ENCODE data around the gene NYNRIN.
"Not testable (repeated sequence)": the region's sequence is repeated elsewhere in the genome, so short reads cannot be mapped to it uniquely, and the experiment has no call there.

The NYNRIN gene

GRCh38 chr14:24442240-24443052, 43.6 kb downstream of the NYNRIN start, which contains the start of gene SDR39U1:
TSS of gene SDR39U1 (minus strand) at chr14:24442776. CDS start at chr14:24442769, 7 bp downstream.
- DNase-seq (ENCODE audit: low read depth in 3 of 3, low spot score in 1 of 3) = peak; percentile 79 to 96 (median 95)

- DNase-seq (ENCODE audit: low read depth in 3 of 3, low spot score in 1 of 3) = no peak
Measured at GRCh38 chr14:24443053-24443665, 44.4 kb downstream of the NYNRIN start.

DNA sequence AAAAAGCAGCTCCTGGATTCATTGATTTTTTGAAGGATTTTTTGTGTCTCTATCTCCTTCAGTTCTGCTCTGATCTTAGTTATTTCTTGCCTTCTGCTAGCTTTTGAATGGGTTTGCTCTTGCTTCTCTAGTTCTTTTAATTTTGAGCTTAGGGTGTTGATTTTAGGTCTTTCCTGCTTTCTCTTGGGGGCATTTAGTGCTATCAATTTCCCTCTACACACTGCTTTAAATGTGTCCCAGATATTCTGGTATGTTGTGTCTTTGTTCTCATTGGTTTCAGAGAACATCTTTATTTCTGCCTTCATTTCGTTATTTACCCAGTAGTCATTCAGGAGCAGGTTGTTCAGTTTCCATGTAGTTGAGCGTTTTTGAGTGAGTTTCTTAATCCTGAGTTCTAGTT, 52.0 kb downstream of the NYNRIN start:
- not testable (repeated sequence) for DNase-seq (ENCODE audit: low read depth in 3 of 3, low spot score in 1 of 3)

- no peak for DNase-seq (ENCODE audit: low read depth in 3 of 3, low spot score in 1 of 3)
Measured at GRCh38 chr14:24456980-24457379, 58.2 kb downstream of the NYNRIN start.

- DNase-seq (ENCODE audit: low read depth in 3 of 3, low spot score in 1 of 3) = no peak
Measured at GRCh38 chr14:24458736-24459135, 59.9 kb downstream of the NYNRIN start.

- DNase-seq (ENCODE audit: low read depth in 3 of 3, low spot score in 1 of 3) = no peak
Measured at GRCh38 chr14:24459331-24459730, 60.5 kb downstream of the NYNRIN start.

DNA sequence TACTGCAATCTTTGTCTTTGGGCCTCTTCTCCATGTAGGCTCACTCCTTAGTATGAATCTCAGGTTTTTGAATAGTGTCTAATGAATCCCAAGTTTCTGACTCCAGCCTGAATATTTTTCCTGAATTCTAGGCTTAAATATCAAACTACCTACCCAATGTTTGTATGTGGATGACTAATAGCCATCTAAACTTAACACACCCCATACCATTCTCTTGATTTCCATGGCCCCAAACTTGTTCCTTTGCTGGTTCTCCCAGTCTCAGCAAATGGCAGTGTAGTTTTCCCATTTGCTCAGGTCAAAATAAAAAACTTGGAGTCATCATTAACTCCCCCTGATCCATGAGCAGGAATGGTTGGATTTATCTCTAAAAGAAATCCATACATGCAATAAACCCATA, 62.5 kb downstream of the NYNRIN start:
- no peak for DNase-seq (ENCODE audit: low read depth in 3 of 3, low spot score in 1 of 3)

DNA sequence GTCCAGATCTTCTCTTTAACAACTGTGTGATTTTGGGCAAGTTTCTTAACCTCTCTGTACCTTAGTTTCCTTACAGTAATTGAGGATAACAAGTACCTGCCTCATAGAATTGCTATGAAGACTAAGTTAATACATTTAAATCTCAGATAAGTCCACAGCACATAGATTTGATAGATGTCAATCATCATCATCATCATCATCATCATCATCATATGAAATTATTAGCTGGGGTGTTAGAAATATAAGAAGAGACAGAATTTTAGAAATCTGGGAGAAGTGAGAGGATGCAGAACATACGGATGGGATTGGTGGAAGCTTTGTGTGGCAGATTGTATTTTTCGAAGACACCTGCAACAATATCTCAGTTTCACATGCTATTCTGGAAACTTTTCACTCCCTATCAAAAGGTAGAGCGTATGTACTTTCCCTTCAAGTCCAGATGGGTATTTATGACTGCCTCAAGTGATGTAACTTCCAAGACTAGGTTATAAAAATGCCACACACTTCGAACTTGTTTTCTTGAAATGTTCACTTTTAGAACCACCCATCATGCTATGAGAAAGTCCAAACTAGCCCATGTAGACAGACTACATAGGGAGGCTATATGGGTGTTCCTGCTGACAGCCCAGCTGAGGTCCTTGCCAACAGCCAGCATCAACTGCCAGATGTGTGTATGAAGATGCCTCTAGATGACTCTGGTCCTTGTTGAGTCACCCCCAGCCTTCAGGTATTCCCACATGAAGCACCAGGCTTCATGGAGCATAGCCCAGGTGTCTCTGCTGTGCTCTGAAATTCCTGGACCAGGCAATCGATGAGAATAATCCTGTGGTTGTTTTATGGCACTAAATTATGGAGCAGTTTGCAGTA, 64.4 kb downstream of the NYNRIN start:
- no peak for DNase-seq (ENCODE audit: low read depth in 3 of 3, low spot score in 1 of 3)

GRCh38 chr14:24463884-24464785, 65.3 kb downstream of the NYNRIN start:
- no peak for DNase-seq (ENCODE audit: low read depth in 3 of 3, low spot score in 1 of 3)

DNA sequence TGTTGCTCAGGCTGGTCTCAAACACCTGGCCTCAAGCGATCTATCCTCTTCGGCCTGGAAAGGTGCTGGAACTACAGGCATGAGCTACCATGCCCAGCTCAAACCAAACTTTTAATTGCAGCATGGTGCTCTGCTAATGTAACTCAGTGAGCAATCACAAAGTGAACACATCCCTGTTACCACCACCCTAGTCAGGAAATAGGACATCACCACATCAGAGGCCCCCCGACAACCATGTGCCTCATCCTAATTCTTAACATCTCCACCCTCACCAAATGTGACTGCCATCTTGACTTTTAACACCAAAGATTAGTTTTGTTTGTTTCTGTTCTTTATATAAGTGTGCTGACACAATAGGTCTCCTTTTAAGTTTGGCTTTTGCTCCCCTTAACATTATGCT, 66.6 kb downstream of the NYNRIN start:
- DNase-seq (ENCODE audit: low read depth in 3 of 3, low spot score in 1 of 3) = no peak

GRCh38 chr14:24465805-24466204, 67.0 kb downstream of the NYNRIN start:
- no peak for DNase-seq (ENCODE audit: low read depth in 3 of 3, low spot score in 1 of 3)

Data from stimulated activated CD4-positive, alpha-beta T cell treated with anti-CD3 and anti-CD28 coated beads, TNF-alpha, amount 100 ng/mL, for 1 hour (primary cell).